Central memory CD4-positive, alpha-beta T cell (primary cell): ENCODE measurements around the gene ZC3HAV1L.
A peak's percentile ranks its signal among the peaks of the same experiment; 100 is the strongest.
"Not testable (repeated sequence)": the region's sequence is repeated elsewhere in the genome, so short reads cannot be mapped to it uniquely, and the experiment has no call there.

ENCODE experiments used
- DNase-seq: peaks from one replicate; pipeline ENCODE4 v3.0.0; 2022

The ZC3HAV1L gene

GRCh38 chr7:139051655-139052054, 15.8 kb upstream of the ZC3HAV1L start:
- DNase-seq: no peak

- DNase-seq: no peak
Measured at GRCh38 chr7:139049936-139050335, 14.1 kb upstream of the ZC3HAV1L start.

GRCh38 chr7:139049111-139049510, 13.3 kb upstream of the ZC3HAV1L start:
- no peak for DNase-seq

- DNase-seq: no peak
Measured at GRCh38 chr7:139047970-139048369, 12.1 kb upstream of the ZC3HAV1L start.

DNA sequence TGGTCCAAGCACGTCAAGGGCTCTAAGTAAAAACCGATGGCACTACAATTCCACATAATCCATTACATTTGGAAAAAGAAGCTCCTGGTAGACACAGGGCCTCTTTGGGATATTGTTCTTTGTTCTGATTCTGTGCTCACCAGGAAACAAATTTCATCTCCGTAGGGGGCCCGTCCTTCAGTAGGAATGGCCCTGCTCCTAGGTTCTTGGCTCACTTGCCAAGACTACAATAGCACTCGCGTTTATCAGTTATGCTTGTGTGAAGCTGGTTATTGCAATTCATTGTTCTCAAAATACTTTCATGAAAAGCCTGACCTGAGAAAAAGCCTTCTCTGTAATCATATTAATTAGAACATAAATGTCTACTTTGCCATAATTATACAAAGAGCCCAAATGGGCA, 10.3 kb upstream of the ZC3HAV1L start:
- DNase-seq: no peak

DNA sequence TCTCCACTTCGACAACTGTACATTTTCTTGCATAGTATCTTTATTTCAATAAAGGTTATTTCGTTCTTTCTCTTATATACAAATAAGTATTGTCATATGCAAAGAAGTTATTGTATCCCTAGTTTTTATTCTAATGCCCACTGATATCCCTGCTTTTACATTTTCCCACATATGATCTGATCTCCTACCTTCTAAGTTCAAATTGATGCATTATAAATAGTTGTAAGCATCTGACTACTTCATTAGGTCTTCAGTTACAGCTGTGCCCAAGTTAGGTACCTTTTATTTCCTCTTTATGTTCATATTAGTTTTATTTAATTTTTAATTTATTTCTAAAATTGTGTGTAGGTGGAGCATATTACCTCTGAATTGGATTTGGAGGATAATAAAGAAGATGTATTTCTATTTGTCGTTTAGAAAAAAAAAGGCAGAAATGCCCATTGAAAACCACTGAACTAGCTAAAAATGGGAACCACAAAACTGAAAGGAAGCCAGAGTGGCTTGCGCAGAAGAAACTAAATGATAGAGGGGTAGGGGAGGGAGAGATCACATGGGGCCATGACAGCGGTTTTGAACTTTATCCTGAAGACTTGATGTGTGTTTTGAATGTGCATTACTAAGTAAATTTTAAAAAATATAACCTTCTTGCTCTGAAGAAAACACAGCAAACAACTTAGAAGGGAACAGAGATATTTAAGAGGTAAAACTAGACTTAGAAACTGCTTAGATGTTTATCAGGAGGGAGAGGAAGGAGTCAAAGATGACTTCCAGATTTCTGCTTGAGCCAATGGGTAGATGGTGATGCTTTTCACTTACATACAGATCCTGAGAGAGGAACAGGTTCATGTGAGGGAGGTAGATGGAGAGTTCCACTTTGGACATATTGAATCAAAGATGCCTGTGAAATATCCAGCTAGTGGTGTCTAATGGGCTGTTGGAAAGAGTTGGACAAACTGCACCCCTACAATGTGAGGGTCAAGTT, 9.3 kb upstream of the ZC3HAV1L start:
- peak; percentile 34 for DNase-seq

- DNase-seq: peak; percentile 62
Measured at GRCh38 chr7:139043823-139044812, 8.3 kb upstream of the ZC3HAV1L start.

GRCh38 chr7:139041378-139042085, 5.7 kb upstream of the ZC3HAV1L start:
- DNase-seq: no peak

DNA sequence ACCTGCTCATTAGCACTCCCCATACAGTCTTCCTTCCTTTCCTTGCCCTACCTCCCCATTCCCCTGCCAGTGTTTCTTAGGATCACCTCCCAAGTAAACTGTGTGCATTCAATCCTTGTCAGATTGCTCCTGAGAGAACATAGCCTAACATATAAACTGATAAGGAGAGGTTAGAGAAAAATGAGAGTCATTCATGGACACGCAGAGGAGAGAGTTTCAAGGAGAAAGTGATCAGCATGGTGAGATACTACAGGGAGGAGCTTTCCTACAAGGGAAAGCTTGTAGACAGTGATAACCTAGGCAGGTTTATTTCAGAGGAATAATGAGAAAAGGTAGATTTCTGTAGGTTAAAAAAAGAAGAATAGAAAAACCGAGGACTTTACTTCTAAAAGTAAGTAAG, 2.8 kb upstream of the ZC3HAV1L start:
- no peak for DNase-seq

DNA sequence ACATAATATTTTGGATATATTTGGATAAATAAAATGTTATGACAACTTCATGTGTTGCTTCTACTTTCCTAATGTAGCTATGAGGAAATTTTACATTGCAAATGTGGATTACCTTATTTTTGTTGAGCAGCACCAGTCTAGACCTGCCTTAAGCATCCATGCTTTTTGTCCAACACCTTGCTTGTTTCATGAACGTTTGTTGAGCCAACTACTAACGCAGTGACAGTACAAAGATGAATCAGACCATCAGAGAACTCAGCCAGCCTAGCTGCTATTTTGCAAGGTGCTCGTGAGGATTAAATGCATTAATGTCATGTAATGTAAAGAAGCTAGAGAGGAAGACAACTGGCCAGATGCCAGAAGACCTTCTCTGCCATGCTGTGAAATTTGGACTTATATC, 1.1 kb upstream of the ZC3HAV1L start:
- DNase-seq: no peak

GRCh38 chr7:139034855-139035585, 822 bp downstream of the ZC3HAV1L start:
- no peak for DNase-seq

DNA sequence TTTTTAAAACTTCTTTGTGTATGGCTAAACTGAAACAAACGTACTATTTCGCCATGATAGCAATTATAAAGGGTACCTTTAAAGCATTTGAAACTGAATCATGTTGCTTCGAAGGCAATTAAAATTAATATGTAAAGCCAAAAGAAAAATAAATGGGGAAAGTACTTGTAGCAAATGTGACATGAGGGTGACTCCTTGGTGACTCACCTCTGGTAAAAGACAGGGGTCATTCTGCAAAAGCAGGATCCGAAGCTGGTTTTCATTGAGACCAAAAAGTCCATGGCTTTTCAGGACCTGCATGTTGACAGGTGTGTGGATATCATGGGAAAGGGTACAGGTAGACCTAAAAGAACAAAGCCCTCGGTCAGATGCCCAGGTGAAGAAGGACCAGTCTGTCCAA, 1.5 kb downstream of the ZC3HAV1L start:
- DNase-seq: no peak

- no peak for DNase-seq
Measured at GRCh38 chr7:139033346-139034114, 2.3 kb downstream of the ZC3HAV1L start.

DNA sequence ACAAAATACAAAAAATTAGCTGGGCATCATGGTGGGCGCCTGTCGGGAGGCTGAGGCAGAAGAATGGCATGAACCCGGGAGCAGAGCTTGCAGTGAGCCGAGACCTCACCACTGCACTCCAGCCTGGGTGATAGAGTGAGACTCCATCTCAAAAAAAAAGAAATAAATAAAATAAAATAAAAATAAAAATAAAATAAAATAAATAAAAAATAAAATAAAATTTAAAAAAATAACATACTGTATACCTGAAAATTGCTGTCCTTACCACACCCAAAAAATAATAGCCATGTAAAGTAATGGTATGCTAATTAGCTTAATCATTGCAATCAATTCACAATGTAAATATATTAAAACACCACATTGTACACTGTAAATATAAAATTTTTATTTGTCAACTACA, 3.4 kb downstream of the ZC3HAV1L start:
- DNase-seq: no peak

DNA sequence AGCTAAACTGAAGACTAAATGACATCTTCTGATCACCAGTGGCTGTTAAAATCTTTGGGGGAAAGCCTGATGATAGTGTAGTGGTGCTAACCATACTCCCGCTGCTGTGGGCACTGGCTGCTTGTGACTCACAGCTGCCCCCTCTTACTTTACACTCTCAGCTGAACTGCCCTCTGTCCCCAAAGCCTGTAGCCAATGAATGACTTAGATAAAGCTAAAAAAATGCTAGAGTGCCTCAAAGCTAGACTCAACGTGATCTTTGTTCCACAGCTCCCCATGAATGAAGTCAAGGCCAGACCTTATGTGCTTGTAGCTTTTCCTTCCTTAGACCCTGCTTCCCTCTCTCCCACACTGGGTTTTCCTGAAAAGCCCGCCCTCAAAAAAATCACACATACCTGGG, 6.5 kb downstream of the ZC3HAV1L start:
- DNase-seq: no peak

DNA sequence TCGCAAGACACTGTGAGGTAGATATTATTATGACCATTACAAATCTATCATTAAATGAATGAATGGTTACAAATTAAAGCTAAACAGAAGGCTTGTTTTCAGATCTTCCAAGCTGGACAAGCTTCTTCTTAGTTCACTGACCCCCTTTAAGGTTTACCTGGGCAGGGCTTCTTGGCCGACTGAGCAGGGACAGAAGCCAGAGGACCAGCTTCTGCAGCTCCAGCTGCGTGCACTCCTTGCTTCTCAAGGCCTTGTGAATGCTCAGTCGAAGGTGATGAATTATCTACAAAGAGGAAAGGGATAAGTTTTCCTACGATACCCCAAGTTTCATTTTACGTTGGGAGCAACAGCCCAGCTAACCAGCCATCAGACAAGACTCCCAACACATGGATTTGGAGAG, 9.3 kb downstream of the ZC3HAV1L start:
- no peak for DNase-seq

DNA sequence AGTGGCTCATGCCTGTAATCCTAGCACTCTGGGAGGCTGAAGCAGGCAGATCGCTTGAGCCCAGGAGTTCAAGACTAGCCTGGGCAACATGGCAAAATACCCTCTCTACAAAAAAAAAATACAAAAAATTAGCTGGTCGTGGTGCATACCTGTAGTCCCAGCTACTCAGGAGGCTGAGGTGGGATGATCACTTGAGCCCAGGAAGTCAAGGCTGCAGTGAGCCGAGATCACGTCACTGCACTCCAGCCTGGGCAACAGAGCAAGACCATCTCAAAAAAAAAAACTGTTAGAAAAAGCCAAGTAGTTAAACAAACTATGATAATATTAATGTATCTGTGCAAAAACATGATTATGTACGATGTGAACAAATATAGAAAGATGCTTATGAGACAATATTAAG, 10.0 kb downstream of the ZC3HAV1L start:
- not testable (repeated sequence) for DNase-seq

- no peak for DNase-seq
Measured at GRCh38 chr7:139023076-139023475, 12.8 kb downstream of the ZC3HAV1L start.

DNA sequence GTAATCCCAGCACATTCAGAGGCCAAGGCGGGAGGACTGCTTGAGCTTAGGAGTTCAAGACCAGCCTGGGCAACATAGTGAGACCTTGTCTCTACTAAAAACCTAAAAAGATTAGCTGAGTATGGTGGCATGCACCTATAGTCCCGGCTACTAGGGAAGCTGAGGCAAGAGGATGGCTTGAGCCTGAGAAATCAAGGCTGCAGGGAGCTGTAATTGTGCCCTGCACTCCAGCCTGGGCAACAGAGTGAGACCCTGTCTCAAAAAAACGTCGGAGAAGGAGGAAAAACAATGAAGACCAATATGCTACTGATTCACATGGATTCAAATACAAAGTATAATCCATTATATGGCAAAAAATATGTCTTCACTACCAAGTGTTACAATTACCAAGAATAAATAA, 13.6 kb downstream of the ZC3HAV1L start:
- no peak for DNase-seq

DNA sequence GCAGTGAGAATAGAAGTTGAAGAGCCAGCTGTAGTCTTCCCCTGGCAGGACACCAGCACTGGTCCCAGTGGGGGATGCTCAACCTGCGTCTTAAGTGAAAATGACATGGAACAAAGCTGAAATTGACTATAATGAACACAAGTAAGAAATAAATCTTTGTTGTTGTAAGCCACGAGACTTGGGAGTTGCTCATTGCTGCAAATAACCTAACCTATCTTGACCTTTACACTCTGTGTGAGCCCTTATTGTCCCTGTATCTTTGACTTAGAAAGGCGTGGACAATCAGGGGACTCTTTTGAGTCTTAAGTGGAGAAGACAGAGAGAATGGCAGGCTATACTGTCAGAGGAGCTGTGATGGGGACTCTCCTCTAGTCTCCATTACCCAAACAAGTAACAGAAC, 16.9 kb downstream of the ZC3HAV1L start:
- DNase-seq: no peak

DNA sequence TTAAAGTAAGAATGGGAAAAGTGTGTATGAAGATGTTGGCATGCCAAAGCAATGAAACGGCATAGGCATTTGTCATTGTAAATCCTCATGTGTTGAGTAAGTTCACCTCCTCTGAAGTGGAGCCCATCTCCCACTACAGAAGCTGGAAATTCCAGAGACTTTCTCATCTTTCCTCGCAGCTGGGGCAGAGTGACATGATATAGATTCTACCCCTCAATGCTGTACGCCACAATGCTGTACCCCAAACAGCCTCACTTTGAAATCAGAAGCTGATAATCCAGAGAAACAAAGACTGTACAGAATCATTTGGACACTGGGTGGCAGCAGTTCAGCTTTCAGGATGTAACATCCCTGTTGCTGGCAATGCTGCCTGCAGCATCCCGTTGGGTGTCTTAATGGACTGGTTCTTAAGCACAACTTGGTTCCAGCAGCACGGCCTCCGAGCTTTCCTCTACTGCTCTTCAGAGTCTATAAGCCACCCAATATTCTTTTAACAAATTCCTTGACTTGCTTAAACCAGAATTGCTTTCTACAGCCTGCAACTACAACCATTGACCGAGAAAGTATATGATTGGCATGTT, 18.8 kb downstream of the ZC3HAV1L start:
- peak; percentile 56 for DNase-seq
